GM23338 (cell line): ENCODE measurements around the gene FILIP1L. TPM values are rescaled to one million over a fixed set of nuclear protein-coding genes. Genes with fewer than 3 reads are reported as not detected.

Source experiments
- ATAC-seq: fragments of 200-7000 bp; cut with Tn5 transposase; 3 replicates; pipeline ENCODE4 v1.9.1; 2020
- DNase-seq: peaks from one replicate; pipeline ENCODE4 v3.0.0-alpha.2; 2015; ENCODE audit warnings: low spot score
- H2AFZ ChIP-seq: fragments of 200-600 bp; sonication (generic); 2 replicates; pipeline ENCODE4 v1.8.0; 2016; ENCODE audit warnings: antibody characterized with exemption, mild to moderate bottlenecking, moderate library complexity
- H3F3A ChIP-seq: fragments of 200-600 bp; sonication (generic); replicated peaks from 2 replicates; pipeline ENCODE4 v1.8.0; 2017; ENCODE audit warnings: antibody characterized with exemption, mixed run types, low read depth
- H3K27ac ChIP-seq: fragments of 200-600 bp; sonication (generic); 2 replicates; pipeline ENCODE4 v1.6.1; 2016; ENCODE audit warnings: low read depth
- H3K27me3 ChIP-seq: fragments of 200-600 bp; sonication (generic); 2 replicates; pipeline ENCODE4 v1.8.0; 2016; ENCODE audit warnings: mild to moderate bottlenecking, mixed run types, moderate library complexity; ENCODE audit not compliant: insufficient read depth
- H3K36me3 ChIP-seq: fragments of 200-600 bp; sonication (generic); 2 replicates; pipeline ENCODE4 v1.8.0; 2016; ENCODE audit warnings: mild to moderate bottlenecking; ENCODE audit not compliant: insufficient read depth
- H3K4me1 ChIP-seq: fragments of 200-600 bp; sonication (generic); 2 replicates; pipeline ENCODE4 v1.8.0; 2016; ENCODE audit warnings: mild to moderate bottlenecking, moderate library complexity; ENCODE audit not compliant: insufficient read depth
- H3K4me2 ChIP-seq: fragments of 200-600 bp; sonication (generic); 2 replicates; pipeline ENCODE4 v1.7.1; 2017; ENCODE audit warnings: mixed run types
- H3K4me3 ChIP-seq: fragments of 200-600 bp; sonication (generic); 2 replicates; pipeline ENCODE4 v1.6.1; 2016; ENCODE audit warnings: mixed run types
- H3K79me2 ChIP-seq: fragments of 200-600 bp; sonication (generic); replicated peaks from 2 replicates; pipeline ENCODE4 v1.8.0; 2017; ENCODE audit warnings: mild to moderate bottlenecking; ENCODE audit not compliant: insufficient read depth
- H3K9me2 ChIP-seq: fragments of 200-600 bp; sonication (generic); 2 replicates; pipeline ENCODE4 v1.8.0; 2017; ENCODE audit not compliant: insufficient read depth
- H4K20me1 ChIP-seq: fragments of 200-600 bp; sonication (generic); replicated peaks from 2 replicates; pipeline ENCODE4 v1.8.0; 2017; ENCODE audit warnings: mild to moderate bottlenecking; ENCODE audit not compliant: insufficient read depth
- H3K27ac Mint-ChIP-seq: 2 replicates; pipeline ENCODE4 v1.8.0; 2020; ENCODE audit warnings: inconsistent platforms, mild to moderate bottlenecking, moderate library complexity, mixed read lengths
- H3K27me3 Mint-ChIP-seq: 3 replicates; pipeline ENCODE4 v1.8.0; 2022; ENCODE audit warnings: low read depth, mild to moderate bottlenecking, moderate library complexity, mixed read lengths, inconsistent platforms; ENCODE audit not compliant: insufficient read depth, poor library complexity
- H3K36me3 Mint-ChIP-seq: 3 replicates; pipeline ENCODE4 v1.8.0; 2021; ENCODE audit warnings: low read depth, mild to moderate bottlenecking, inconsistent platforms, moderate library complexity, mixed read lengths
- H3K4me1 Mint-ChIP-seq: 3 replicates; pipeline ENCODE4 v1.8.0; 2020; ENCODE audit warnings: mild to moderate bottlenecking, inconsistent platforms, mixed read lengths
- H3K4me3 Mint-ChIP-seq: 3 replicates; pipeline ENCODE4 v1.8.0; 2021; ENCODE audit warnings: moderate library complexity, mild to moderate bottlenecking, inconsistent platforms, mixed read lengths
- H3K9me3 Mint-ChIP-seq: 3 replicates; pipeline ENCODE4 v1.8.0; 2020; ENCODE audit warnings: moderate library complexity, mild to moderate bottlenecking, inconsistent platforms, mixed read lengths
- CREB1 ChIP-seq: fragments of 250-450 bp; sonication (Bioruptor Pico); IDR thresholded peaks from 2 replicates; pipeline ENCODE4 v1.5.0; 2020; ENCODE audit warnings: low read depth, mild to moderate bottlenecking, moderate library complexity
- CTCF ChIP-seq, 2 experiments: fragments of 200-600 bp in 1 of 2; sonication (generic) in 1 of 2; conservative IDR thresholded peaks; 2 replicates each; pipeline versions ENCODE4 v1.5.1 to v1.6.1; 2016 to 2017; ENCODE audit warnings: antibody characterized with exemption in 2 of 2, low read depth in 2 of 2, mild to moderate bottlenecking in 2 of 2, moderate library complexity in 1 of 2
- EZH2 ChIP-seq: fragments of 200-600 bp; sonication (generic); IDR thresholded peaks from one replicate; pipeline ENCODE4 v1.8.0; 2017; ENCODE audit warnings: antibody characterized with exemption, mild to moderate bottlenecking, low read depth; ENCODE audit not compliant: unreplicated experiment
- EZH2phosphoT487 ChIP-seq: fragments of 200-600 bp; sonication (generic); IDR thresholded peaks from one replicate; pipeline ENCODE4 v1.8.1; 2018; ENCODE audit warnings: antibody characterized with exemption; ENCODE audit not compliant: unreplicated experiment
- JUNB ChIP-seq: IDR thresholded peaks from one replicate; pipeline ENCODE4 v1.6.1; 2016; ENCODE audit warnings: antibody characterized with exemption; ENCODE audit not compliant: unreplicated experiment
- NANOG ChIP-seq: IDR thresholded peaks from 2 replicates; pipeline ENCODE4 v1.6.1; 2016; ENCODE audit warnings: antibody characterized with exemption, borderline replicate concordance
- POLR2AphosphoS5 ChIP-seq: IDR thresholded peaks from 2 replicates; pipeline ENCODE4 v1.6.1; 2016; ENCODE audit warnings: antibody characterized with exemption, low read depth
- STAT1 ChIP-seq: IDR thresholded peaks from one replicate; pipeline ENCODE4 v1.6.1; 2016; ENCODE audit warnings: antibody characterized with exemption; ENCODE audit not compliant: unreplicated experiment
- ZNF114 ChIP-seq: fragments of 250-450 bp; sonication (Bioruptor Pico); IDR thresholded peaks from 2 replicates; pipeline ENCODE4 v1.5.0; 2020; ENCODE audit warnings: mild to moderate bottlenecking, moderate library complexity
- ZNF331 ChIP-seq: fragments of 250-450 bp; sonication (Bioruptor Pico); IDR thresholded peaks from 2 replicates; pipeline ENCODE4 v1.5.0; 2020; ENCODE audit warnings: low read depth, mild to moderate bottlenecking, moderate library complexity
- ZNF462 ChIP-seq: fragments of 250-450 bp; sonication (Bioruptor Pico); IDR thresholded peaks from 2 replicates; pipeline ENCODE4 v1.5.0; 2020; ENCODE audit warnings: mild to moderate bottlenecking, moderate library complexity
- polyA plus RNA-seq: library from polyadenylated mRNA; unstranded; fragments of >200 nt; fragmentation: Nextera tagmentation; extraction: Ambion mirVana; gene quantifications from 2 replicates; pipeline ENCODE4 v1.2.1, GENCODE V29; 2016
- total RNA-seq: library from RNA; depleted of rRNA; stranded (reverse); fragments of >200 nt; shearing (Covaris generic); gene quantifications from 2 replicates; pipeline ENCODE4 v1.2.3, GENCODE V29; 2014
- TF ChIP-seq, protein P1 (sequence below): IDR thresholded peaks from 2 replicates; pipeline ENCODE4 v1.6.1; 2016; ENCODE audit warnings: antibody characterized with exemption
- TF ChIP-seq, protein P2 (sequence below): IDR thresholded peaks from one replicate; pipeline ENCODE4 v1.6.1; 2018; ENCODE audit warnings: antibody characterized with exemption; ENCODE audit not compliant: unreplicated experiment

Gene FILIP1L
- total and polyA plus RNA-seq, 2 experiments from 2014 or later, result 1.6 TPM; not detected in 1

DNA sequence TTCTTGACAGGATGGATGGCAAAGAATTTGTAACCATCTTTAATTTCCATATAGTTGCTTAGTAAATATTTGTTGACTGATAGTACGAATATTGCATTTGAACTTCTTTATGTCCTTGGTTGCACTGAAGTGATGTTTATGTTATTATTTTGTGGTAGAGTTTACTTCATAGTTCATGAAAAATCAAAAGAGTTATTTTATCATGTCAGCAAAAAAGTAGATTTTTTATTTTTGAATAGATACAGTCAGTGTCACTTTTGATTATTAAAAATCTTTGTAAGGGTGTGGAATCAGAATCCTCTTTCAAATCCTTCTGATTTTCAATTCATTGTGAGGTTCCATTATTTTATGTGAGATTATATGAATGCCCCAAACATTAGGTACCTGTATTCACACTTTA is 35.0 kb downstream of the FILIP1L start:
- Histone ChIP-seq H3K27me3 (no peaks in the 10 kb centered on the region), H3K27ac (no peak overlapping the region), H3K36me3 (no peaks in the 10 kb centered on the region), H3F3A (no peaks in the 10 kb centered on the region; the same call in 1 of the 2 replicates), H3K4me1 (peaks cover 1% of the 10 kb centered on the region), H3K4me3 (no peak overlapping the region), H4K20me1 (no peaks in the 10 kb centered on the region), H3K4me2 (no peak overlapping the region), H3K79me2 (no peaks in the 10 kb centered on the region), H3K9me2 (no peaks in the 10 kb centered on the region), H2AFZ (no peak overlapping the region)
- TF ChIP-seq STAT1 (no peak), CTCF (conservative IDR thresholded peaks at IDR 0.05; ENCODE audit: low read depth in 2 of 2) (no peak), NANOG (no peak), JUNB (no peak), POLR2AphosphoS5 (no peak), EZH2 (no peak), EZH2phosphoT487 (no peak), ZNF331 (CRISPR knock-in tag) (no peak), ZNF114 (CRISPR knock-in tag) (no peak), CREB1 (no peak), ZNF462 (no peak)
- TF ChIP-seq, protein P1, sequence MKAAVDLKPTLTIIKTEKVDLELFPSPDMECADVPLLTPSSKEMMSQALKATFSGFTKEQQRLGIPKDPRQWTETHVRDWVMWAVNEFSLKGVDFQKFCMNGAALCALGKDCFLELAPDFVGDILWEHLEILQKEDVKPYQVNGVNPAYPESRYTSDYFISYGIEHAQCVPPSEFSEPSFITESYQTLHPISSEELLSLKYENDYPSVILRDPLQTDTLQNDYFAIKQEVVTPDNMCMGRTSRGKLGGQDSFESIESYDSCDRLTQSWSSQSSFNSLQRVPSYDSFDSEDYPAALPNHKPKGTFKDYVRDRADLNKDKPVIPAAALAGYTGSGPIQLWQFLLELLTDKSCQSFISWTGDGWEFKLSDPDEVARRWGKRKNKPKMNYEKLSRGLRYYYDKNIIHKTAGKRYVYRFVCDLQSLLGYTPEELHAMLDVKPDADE, result no peak
- TF ChIP-seq, protein P2, sequence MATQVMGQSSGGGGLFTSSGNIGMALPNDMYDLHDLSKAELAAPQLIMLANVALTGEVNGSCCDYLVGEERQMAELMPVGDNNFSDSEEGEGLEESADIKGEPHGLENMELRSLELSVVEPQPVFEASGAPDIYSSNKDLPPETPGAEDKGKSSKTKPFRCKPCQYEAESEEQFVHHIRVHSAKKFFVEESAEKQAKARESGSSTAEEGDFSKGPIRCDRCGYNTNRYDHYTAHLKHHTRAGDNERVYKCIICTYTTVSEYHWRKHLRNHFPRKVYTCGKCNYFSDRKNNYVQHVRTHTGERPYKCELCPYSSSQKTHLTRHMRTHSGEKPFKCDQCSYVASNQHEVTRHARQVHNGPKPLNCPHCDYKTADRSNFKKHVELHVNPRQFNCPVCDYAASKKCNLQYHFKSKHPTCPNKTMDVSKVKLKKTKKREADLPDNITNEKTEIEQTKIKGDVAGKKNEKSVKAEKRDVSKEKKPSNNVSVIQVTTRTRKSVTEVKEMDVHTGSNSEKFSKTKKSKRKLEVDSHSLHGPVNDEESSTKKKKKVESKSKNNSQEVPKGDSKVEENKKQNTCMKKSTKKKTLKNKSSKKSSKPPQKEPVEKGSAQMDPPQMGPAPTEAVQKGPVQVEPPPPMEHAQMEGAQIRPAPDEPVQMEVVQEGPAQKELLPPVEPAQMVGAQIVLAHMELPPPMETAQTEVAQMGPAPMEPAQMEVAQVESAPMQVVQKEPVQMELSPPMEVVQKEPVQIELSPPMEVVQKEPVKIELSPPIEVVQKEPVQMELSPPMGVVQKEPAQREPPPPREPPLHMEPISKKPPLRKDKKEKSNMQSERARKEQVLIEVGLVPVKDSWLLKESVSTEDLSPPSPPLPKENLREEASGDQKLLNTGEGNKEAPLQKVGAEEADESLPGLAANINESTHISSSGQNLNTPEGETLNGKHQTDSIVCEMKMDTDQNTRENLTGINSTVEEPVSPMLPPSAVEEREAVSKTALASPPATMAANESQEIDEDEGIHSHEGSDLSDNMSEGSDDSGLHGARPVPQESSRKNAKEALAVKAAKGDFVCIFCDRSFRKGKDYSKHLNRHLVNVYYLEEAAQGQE, result no peak
- no peak overlapping the region for H3K4me3 Mint-ChIP-seq
- no peak overlapping the region for H3K27ac Mint-ChIP-seq
- H3K36me3 Mint-ChIP-seq, result no peaks in the 10 kb centered on the region
- H3K4me1 Mint-ChIP-seq, result peaks cover 4% of the 10 kb centered on the region
- ATAC-seq (no peak), DNase-seq (no peak)
- no peaks in the 10 kb centered on the region for H3K27me3 Mint-ChIP-seq
- H3K9me3 Mint-ChIP-seq, result no peaks in the 10 kb centered on the region
